ENCODE measurements around the gene BCL2. TPM values are rescaled to one million over a fixed set of nuclear protein-coding genes. Genes with fewer than 3 reads are reported as not detected.

BCL2 gene
- total RNA-seq, 1 donor from 2014 or later, result 1.3 TPM

GRCh38 chr18:63160172-63160995, 159.2 kb downstream of the BCL2 start:
- no peak for DNase-seq (ENCODE audit: low read depth in 2 of 2)

- DNase-seq (ENCODE audit: low read depth in 2 of 2), result peak in 1 of 2 donors; percentile 5
These were observed 160.0 kb downstream of the BCL2 start for GRCh38 chr18:63159590-63159989.

- no peak for DNase-seq (ENCODE audit: low read depth in 2 of 2)
These were observed 160.8 kb downstream of the BCL2 start for GRCh38 chr18:63158676-63159291.

GRCh38 chr18:63158012-63158631, 161.4 kb downstream of the BCL2 start:
- no peak for DNase-seq (ENCODE audit: low read depth in 2 of 2)

- DNase-seq (ENCODE audit: low read depth in 2 of 2), result no peak
These were observed 162.1 kb downstream of the BCL2 start for GRCh38 chr18:63157293-63158011.

- DNase-seq (ENCODE audit: low read depth in 2 of 2), result no peak
These were observed 163.4 kb downstream of the BCL2 start for GRCh38 chr18:63155910-63156773.

- peak in 1 of 2 donors; percentile 45 for DNase-seq (ENCODE audit: low read depth in 2 of 2)
These were observed 164.3 kb downstream of the BCL2 start for GRCh38 chr18:63155169-63155852.

- DNase-seq (ENCODE audit: low read depth in 2 of 2), result no peak
These were observed 165.0 kb downstream of the BCL2 start for GRCh38 chr18:63154350-63155152.

- DNase-seq (ENCODE audit: low read depth in 2 of 2), result no peak
These were observed 166.8 kb downstream of the BCL2 start for GRCh38 chr18:63152791-63153190.

GRCh38 chr18:63152096-63152495, 167.5 kb downstream of the BCL2 start:
- no peak for DNase-seq (ENCODE audit: low read depth in 2 of 2)

GRCh38 chr18:63151539-63151938, 168.0 kb downstream of the BCL2 start:
- DNase-seq (ENCODE audit: low read depth in 2 of 2), result no peak

GRCh38 chr18:63150942-63151421, 168.6 kb downstream of the BCL2 start:
- DNase-seq (ENCODE audit: low read depth in 2 of 2), result no peak

- DNase-seq (ENCODE audit: low read depth in 2 of 2), result no peak
These were observed 169.2 kb downstream of the BCL2 start for GRCh38 chr18:63150326-63150725.

- no peak for DNase-seq (ENCODE audit: low read depth in 2 of 2)
These were observed 170.3 kb downstream of the BCL2 start for GRCh38 chr18:63149302-63149587.

- no peak for DNase-seq (ENCODE audit: low read depth in 2 of 2)
These were observed 170.9 kb downstream of the BCL2 start for GRCh38 chr18:63148449-63149301.

GRCh38 chr18:63147973-63148372, 171.6 kb downstream of the BCL2 start:
- no peak for DNase-seq (ENCODE audit: low read depth in 2 of 2)

GRCh38 chr18:63146828-63147409, 172.7 kb downstream of the BCL2 start:
- no peak for DNase-seq (ENCODE audit: low read depth in 2 of 2)

GRCh38 chr18:63145851-63146555, 173.6 kb downstream of the BCL2 start:
- no peak for DNase-seq (ENCODE audit: low read depth in 2 of 2)

Data from dermis microvascular lymphatic vessel endothelial cell (primary cell).